Fibroblast of skin of abdomen (primary cell): ENCODE measurements around the gene LYRM4.
"Not testable (repeated sequence)": the region's sequence is repeated elsewhere in the genome, so short reads cannot be mapped to it uniquely, and the experiment has no call there.

Source experiments
- DNase-seq: peaks from one replicate; pipeline ENCODE4 v3.0.0-alpha.2; 2013

The LYRM4 gene

GRCh38 chr6:5071216-5071615 lies 189.5 kb downstream of the LYRM4 start:
- no peak for DNase-seq

GRCh38 chr6:5068153-5068751 lies 192.5 kb downstream of the LYRM4 start:
- DNase-seq = no peak

- DNase-seq = no peak
Measured at GRCh38 chr6:5067305-5067704, 193.4 kb downstream of the LYRM4 start.

- no peak for DNase-seq
Measured at GRCh38 chr6:5066456-5067093, 194.2 kb downstream of the LYRM4 start.

GRCh38 chr6:5063617-5064016 lies 197.1 kb downstream of the LYRM4 start:
- no peak for DNase-seq

GRCh38 chr6:5061152-5061551 lies 199.6 kb downstream of the LYRM4 start:
- no peak for DNase-seq

GRCh38 chr6:5060439-5060838 lies 200.3 kb downstream of the LYRM4 start:
- not testable (repeated sequence) for DNase-seq

- no peak for DNase-seq
Measured at GRCh38 chr6:5059036-5059896, 201.5 kb downstream of the LYRM4 start.
